Choroid plexus epithelial cell (primary cell): ENCODE results near the gene DYNC1H1.

ENCODE experiments used
- DNase-seq: peaks from one replicate; pipeline ENCODE4 v3.0.0-alpha.2; 2010; ENCODE audit warnings: low read depth
- H3K4me3 ChIP-seq: 2 replicates; pipeline ENCODE4 v1.5.1; 2011; ENCODE audit warnings: low read depth, mild to moderate bottlenecking, control low read depth, low read length, moderate library complexity
- CTCF ChIP-seq: conservative IDR thresholded peaks from 2 replicates; pipeline ENCODE4 v1.5.1; 2011; ENCODE audit warnings: low read depth, mild to moderate bottlenecking, control low read depth, inconsistent platforms, low read length, moderate library complexity

DYNC1H1 gene

GRCh38 chr14:102105369-102105768 is 141.0 kb downstream of the DYNC1H1 start:
- no peak for TF ChIP-seq CTCF
- DNase-seq, result no peak
- H3K4me3 ChIP-seq, result no peak overlapping the region
